ENCODE results near the gene ACYP2.

Gene ACYP2

DNA sequence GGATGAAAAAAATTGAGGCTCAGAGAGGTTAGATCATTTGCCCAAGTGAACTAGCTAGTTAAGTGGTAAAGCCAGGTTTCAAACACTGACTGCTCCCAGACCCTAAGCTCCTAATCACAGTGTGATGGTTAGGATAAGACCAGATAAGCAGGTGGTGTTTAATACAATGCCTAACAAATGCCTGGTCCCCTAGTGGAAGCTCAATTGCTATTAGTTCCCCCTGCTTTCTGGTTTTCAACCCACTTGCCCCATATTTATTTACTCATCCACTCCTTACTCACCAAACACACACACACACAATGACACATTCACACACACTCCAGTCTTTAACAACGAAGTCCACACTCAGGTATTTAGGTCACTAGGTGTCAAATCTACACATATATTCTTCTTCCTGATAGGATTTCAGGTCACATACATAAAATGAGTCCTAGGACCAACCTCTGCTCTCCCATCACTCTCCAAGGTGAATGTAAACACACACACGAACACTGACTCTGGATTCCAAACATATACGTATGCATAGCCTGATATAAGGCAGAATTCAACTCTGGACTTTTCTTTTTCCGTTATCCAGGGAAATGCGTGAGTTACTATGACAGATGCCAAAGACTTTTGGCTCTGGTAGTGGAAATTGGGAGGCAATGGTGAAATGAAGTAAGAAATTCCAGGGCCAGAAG lies 214.2 kb downstream of the ACYP2 start:
- no peak for DNase-seq (ENCODE audit: low read depth)

DNA sequence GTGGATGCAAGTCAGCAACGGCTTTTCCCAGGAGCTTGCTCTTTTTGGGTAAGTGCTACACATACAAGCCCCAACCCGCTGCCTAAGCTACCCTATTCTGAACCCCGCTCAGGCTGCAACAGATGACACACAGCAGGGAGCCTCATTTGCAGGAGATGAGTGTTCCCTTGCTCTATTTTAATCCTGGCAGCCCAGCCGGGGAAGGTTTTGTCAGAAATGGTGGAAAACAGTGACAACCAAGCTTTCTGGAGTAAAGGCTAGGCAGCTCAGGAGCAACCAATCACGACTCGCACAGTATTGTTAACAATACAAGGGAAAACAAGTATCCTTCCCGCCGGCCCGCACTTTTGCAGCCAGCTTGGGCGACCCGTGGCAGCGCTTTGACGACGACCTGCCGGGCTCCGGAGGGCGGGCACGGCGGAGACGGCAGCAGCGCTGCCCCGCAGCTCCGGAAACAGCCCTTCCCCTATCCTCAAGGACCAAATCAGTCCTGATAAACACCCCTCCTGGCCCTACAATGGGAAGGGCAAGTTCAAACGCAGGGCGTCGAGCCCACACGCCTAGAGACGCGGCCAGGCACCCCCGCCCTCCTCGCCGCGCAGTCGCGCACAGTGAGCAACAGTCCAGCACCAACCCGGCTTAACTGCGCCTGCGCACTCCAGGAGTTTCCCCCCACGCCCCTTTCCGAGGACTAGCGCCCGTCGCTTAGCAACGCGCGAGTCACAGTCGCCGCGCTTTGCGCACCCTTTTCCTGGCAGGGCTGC lies 214.9 kb downstream of the ACYP2 start:
- DNase-seq (ENCODE audit: low read depth), result peak; percentile 79

DNA sequence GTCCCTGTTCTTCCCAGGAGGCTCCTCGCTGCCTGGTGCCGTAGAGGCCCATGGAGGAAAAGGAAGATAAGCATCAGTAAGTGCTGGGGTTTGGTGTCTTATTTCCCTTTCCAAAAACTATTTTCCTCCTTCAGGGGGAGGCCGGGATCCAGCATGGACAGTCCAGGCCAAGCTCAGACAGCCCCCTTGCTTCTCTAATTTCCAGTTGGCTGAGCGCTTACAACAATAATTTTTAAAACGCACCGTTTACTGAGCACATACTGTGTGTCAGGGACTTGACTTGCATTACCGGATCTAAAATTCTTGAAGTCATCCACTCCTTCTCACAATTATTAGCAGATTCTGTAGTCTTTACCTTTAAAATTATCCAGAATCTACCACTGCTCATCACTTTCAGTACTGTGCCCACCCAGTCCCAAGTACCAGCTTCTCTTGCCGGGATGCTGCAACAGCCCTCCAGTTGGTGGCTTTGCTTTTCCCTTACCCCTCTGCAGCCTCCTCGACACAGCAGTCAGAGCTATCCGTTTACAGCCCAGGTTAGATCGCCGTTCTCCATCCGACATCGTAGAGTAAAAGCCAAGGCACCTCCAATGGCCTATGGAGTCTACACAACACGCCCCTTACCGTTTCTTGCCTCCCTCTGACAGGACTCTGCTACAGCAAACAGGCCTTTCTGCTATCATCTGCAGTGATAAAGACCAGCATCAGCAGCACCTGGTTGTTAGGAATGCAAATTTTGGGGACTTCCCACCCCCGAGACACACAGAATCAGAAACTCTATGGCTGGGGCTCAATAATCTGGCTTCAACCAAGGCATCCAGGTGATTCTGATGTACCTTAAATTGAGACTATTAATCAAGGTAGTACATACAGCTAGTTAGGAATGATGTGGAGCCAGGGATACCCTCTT lies 215.8 kb downstream of the ACYP2 start:
- no peak for DNase-seq (ENCODE audit: low read depth)

DNA sequence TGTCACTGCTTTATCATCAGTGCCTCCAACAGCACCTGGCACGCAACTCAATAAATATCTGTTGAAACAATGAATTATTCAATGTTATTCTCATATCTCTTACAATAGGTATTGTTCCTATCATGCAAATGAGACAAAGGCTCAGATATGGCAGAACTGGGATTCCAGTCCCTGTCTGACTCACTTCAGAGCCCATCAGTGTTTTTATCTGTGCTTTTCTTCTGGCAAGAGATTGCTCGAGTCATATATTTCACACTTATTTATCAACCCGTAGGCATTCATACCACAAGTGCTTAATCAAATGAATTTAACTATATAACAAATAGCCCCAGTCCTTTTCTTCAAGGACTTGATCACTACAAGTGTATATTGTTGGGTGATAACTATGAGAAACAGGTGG lies 217.0 kb downstream of the ACYP2 start:
- no peak for DNase-seq (ENCODE audit: low read depth)

DNA sequence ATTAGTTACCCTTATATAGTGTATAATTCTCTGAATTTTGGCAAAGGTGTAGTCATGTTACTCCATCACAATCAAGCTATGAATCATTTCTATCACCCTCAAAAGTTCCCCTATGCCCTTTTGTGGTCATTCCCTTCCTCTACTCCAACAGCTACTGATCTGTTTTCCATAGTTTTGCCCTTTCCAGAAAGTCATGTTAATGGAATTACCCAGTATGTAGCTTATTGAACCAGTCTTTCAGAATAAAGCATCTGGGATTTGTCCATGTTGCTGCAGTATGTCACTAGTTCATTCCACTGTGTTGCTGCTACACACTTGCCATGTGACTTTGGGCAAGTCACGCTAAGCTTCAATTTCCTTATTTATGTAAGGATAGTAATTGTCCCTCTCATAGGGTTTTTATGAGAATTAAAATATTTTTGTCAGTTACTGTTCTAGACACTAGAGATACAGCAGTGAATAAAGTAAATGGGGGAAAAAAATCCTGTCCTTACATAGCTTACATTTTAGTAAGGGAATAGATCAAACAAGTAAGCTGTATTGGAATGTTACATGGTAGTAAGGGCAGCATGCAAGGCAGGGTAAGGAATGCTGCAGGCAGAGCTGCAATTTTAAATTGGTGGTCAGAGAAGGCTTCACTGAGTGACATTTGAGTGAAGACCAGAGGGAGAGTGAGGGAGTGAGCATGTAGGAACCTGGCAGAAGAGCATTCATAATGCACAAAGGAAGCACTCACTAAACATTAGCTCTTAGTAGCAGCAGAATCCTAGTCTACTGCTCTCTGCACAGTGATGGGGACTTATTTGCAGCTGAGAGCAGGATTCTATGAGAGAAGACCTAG lies 220.9 kb downstream of the ACYP2 start:
- no peak for DNase-seq (ENCODE audit: low read depth)

DNA sequence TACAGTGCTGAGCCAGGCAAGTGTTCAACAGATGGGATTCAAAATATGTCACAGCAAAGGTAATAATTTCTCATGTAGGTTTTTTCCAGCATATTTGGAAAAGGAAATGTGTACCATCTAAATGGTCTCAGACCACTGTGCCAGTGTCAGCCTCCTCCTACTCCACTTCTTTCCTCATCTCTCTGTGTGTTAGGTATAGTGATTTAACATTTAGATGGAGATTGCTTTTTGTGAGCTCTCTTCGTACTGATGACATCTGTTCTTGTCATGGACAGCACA lies 221.5 kb downstream of the ACYP2 start:
- DNase-seq (ENCODE audit: low read depth), result no peak

DNA sequence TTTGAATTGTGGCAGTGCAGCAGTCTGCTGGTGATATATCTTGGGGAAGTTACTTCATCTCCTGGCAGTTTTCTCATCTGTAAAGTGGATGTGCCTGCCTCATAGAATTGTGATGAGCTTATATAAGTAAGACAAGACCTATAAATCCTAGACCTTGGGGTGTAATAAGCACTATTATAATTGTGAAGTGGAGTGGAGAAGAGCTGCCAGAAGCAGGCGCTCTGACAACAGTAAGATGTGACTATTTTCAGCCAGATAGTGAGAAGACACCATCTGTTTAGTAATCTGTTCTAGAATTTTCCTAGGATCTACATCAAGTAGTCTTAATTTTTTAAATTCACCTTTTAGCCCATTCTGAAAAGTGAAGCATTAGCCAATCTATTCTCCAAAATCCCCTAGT lies 226.2 kb downstream of the ACYP2 start:
- no peak for DNase-seq (ENCODE audit: low read depth)

DNA sequence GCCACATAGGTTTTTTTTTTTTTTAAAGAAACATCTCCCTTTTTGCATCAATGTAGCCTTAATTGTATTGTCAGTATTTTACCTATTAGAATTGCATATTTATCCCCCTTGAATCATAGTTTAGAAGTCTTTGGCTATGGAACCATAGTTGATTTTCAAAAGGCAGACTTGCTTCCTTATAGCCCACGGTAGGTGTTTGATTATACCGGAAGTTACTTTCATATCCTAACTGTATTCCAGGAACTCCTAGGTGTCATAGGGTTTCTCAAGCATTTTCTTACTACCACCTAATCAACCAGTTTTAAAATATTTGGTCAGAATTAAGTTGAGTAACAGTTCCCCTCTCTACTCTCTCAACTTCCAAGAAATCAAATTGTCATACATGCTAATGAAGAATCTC lies 227.2 kb downstream of the ACYP2 start:
- no peak for DNase-seq (ENCODE audit: low read depth)

DNA sequence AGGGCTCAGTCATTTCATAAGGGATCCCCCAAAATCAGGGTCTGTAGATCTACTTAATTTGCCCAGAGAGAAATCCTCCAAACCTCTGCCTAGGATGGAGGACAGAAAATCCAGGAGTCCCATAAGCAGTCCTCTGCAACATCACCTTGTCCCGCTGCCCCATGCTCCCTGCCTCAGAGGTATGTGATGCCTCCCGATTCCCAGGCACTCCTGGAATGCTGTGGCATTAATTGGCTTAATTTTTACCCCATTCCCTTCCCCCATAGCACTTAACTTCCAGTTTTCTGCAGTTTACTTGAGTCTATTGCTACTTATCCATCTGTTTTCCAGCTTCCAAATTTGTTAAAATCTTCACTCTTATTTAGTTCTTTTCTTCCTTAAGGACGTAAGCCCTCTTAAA lies 232.2 kb downstream of the ACYP2 start:
- no peak for DNase-seq (ENCODE audit: low read depth)

DNA sequence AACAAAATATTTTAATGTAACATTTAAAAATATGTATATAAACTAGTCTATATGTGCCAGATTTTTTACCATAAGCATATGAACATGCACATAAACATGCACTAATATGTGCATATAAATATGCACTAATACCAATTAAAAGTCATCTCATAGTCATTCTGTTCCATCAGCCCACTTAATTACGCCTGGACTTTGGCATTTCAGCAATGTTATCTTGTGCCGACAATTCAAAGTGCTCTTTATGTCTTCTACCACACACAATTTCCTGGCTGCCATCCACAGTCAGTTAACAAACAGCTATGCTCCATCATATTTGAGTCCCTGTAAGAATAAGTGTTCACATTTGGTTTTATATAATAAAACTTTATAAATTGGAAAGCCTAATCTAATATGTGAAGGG lies 233.2 kb downstream of the ACYP2 start:
- no peak for DNase-seq (ENCODE audit: low read depth)

DNA sequence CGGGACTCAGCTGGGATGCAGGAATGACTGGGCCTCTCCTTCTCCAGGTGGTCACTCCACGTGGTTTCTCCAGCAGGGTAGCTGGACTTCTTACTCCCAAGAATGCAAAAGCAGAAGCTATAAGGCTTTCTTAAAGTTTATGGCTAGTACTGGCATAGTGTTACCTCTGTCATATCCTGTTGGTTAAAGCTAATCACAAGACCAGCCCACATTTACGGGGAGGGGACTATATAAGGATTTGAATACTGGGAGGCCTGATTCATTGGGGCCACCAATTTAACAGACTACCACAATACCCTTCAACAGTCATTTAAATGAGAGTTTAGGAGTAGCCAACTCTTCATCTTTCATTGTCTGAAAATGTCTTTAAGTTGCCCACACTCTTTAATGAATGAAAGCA lies 235.0 kb downstream of the ACYP2 start:
- no peak for DNase-seq (ENCODE audit: low read depth)

DNA sequence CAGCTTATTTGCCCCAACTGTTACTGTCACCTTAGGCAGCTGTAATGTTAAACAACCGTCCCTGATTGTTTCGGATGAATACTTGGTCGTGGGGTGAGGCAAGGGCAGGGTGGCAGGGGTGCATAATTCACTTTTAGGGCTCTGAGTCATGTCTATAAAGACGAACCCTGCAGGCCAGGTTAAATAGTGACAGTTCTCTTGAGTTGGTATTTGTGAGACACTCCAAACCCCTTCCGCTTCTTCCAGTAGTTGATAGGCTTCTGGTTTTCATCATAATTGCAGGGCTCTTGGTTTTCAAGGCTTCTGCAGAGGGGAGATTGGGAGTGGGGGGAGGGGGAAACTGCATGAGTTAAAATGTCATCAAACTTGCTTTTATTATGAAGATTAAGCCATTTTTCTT lies 237.8 kb downstream of the ACYP2 start:
- no peak for DNase-seq (ENCODE audit: low read depth)

Measured in stimulated activated CD8-positive, alpha-beta memory T cell treated with anti-CD3 and anti-CD28 coated beads, Interleukin-12 subunit alpha, Interleukin-12 subunit beta, amount 100 ng/mL, for 1 hour (primary cell).